ENCODE measurements around the gene G3BP2.

Gene G3BP2

GRCh38 chr4:75637176-75637575, 36.0 kb downstream of the G3BP2 start:
- DNase-seq (ENCODE audit: extremely low spot score) = no peak
- CTCF ChIA-PET = no interaction called here
- no peak for TF ChIP-seq FOXA1 (IDR thresholded peaks at IDR 0.05)
- TF ChIP-seq L3MBTL2 (conservative IDR thresholded peaks at IDR 0.05) = no peak
- no peak for TF ChIP-seq BHLHE40 (IDR thresholded peaks at IDR 0.05; ENCODE audit: borderline replicate concordance)
- TF ChIP-seq FOXK2 (IDR thresholded peaks at IDR 0.05) = no peak
- TF ChIP-seq CTBP1 (IDR thresholded peaks at IDR 0.05; ENCODE audit: borderline replicate concordance) = no peak
- no peak for TF ChIP-seq NFRKB (IDR thresholded peaks at IDR 0.05)
- POLR2A ChIA-PET = no interaction called here

DNA sequence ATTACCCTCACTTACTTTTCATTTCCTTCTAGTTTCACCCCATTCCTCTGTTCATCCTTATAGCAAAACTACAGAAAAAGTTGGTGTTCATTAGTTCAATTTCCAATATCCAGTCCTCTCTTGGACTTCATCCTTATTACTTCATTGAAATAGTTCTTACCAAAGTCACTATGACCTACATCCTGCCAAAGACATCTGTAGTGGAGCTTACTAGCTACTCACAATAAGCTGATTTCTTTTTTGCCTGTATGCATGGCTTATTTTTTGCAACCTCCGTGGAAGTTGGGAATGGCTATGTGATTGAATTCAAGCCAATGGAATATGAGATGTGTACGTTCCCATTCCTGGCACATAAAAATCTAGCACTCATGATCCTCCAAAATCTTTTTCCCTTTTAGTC, 38.3 kb downstream of the G3BP2 start:
- ChIA-PET CTCF (no interaction called here), POLR2A (no interaction called here)
- TF ChIP-seq FOXK2 (IDR thresholded peaks at IDR 0.05) (no peak), LEF1 (IDR thresholded peaks at IDR 0.05; ENCODE audit: borderline replicate concordance) (no peak), HDGF (IDR thresholded peaks at IDR 0.05; ENCODE audit: borderline replicate concordance) (no peak), SUZ12 (IDR thresholded peaks at IDR 0.05) (no peak), SP1 (IDR thresholded peaks at IDR 0.05) (no peak), CTBP1 (IDR thresholded peaks at IDR 0.05; ENCODE audit: borderline replicate concordance) (no peak), L3MBTL2 (conservative IDR thresholded peaks at IDR 0.05) (no peak), TARDBP (IDR thresholded peaks at IDR 0.05) (no peak), PKNOX1 (IDR thresholded peaks at IDR 0.05) (no peak), FOXM1 (IDR thresholded peaks at IDR 0.05; ENCODE audit: borderline replicate concordance) (no peak), NFRKB (IDR thresholded peaks at IDR 0.05) (no peak), BHLHE40 (IDR thresholded peaks at IDR 0.05; ENCODE audit: borderline replicate concordance) (no peak), ARNT (IDR thresholded peaks at IDR 0.05) (no peak), FOXA1 (IDR thresholded peaks at IDR 0.05) (no peak), ZNF384 (IDR thresholded peaks at IDR 0.05) (no peak), ELF4 (IDR thresholded peaks at IDR 0.05) (no peak)
- no peak for DNase-seq (ENCODE audit: extremely low spot score)

GRCh38 chr4:75634281-75634680, 38.9 kb downstream of the G3BP2 start:
- no peak for DNase-seq (ENCODE audit: extremely low spot score)
- POLR2A ChIA-PET = no interaction called here
- CTCF ChIA-PET = no interaction called here
- TF ChIP-seq SP1 (IDR thresholded peaks at IDR 0.05) = no peak
- no peak for TF ChIP-seq TARDBP (IDR thresholded peaks at IDR 0.05)
- TF ChIP-seq LEF1 (IDR thresholded peaks at IDR 0.05; ENCODE audit: borderline replicate concordance) = no peak
- no peak for TF ChIP-seq BHLHE40 (IDR thresholded peaks at IDR 0.05; ENCODE audit: borderline replicate concordance)
- no peak for TF ChIP-seq HDGF (IDR thresholded peaks at IDR 0.05; ENCODE audit: borderline replicate concordance)
- TF ChIP-seq ZNF384 (IDR thresholded peaks at IDR 0.05) = no peak
- TF ChIP-seq SUZ12 (IDR thresholded peaks at IDR 0.05) = no peak
- no peak for TF ChIP-seq NFRKB (IDR thresholded peaks at IDR 0.05)
- no peak for TF ChIP-seq L3MBTL2 (conservative IDR thresholded peaks at IDR 0.05)
- TF ChIP-seq ELF4 (IDR thresholded peaks at IDR 0.05) = no peak
- no peak for TF ChIP-seq ARNT (IDR thresholded peaks at IDR 0.05)
- TF ChIP-seq PKNOX1 (IDR thresholded peaks at IDR 0.05) = no peak
- TF ChIP-seq CTBP1 (IDR thresholded peaks at IDR 0.05; ENCODE audit: borderline replicate concordance) = no peak

GRCh38 chr4:75633846-75634245, 39.4 kb downstream of the G3BP2 start:
- DNase-seq (ENCODE audit: extremely low spot score) = no peak
- CTCF ChIA-PET = no interaction called here
- POLR2A ChIA-PET = no interaction called here
- TF ChIP-seq NFRKB (IDR thresholded peaks at IDR 0.05) = no peak
- TF ChIP-seq PKNOX1 (IDR thresholded peaks at IDR 0.05) = no peak
- TF ChIP-seq SP1 (IDR thresholded peaks at IDR 0.05) = no peak
- TF ChIP-seq FOXA1 (IDR thresholded peaks at IDR 0.05) = no peak
- TF ChIP-seq CTBP1 (IDR thresholded peaks at IDR 0.05; ENCODE audit: borderline replicate concordance) = no peak
- TF ChIP-seq L3MBTL2 (conservative IDR thresholded peaks at IDR 0.05) = no peak
- TF ChIP-seq ELF4 (IDR thresholded peaks at IDR 0.05) = no peak
- TF ChIP-seq FOXK2 (IDR thresholded peaks at IDR 0.05) = no peak
- TF ChIP-seq LEF1 (IDR thresholded peaks at IDR 0.05; ENCODE audit: borderline replicate concordance) = no peak
- no peak for TF ChIP-seq FOXM1 (IDR thresholded peaks at IDR 0.05; ENCODE audit: borderline replicate concordance)
- no peak for TF ChIP-seq HDGF (IDR thresholded peaks at IDR 0.05; ENCODE audit: borderline replicate concordance)
- TF ChIP-seq SUZ12 (IDR thresholded peaks at IDR 0.05) = no peak
- no peak for TF ChIP-seq ZNF384 (IDR thresholded peaks at IDR 0.05)
- TF ChIP-seq BHLHE40 (IDR thresholded peaks at IDR 0.05; ENCODE audit: borderline replicate concordance) = no peak
- TF ChIP-seq TARDBP (IDR thresholded peaks at IDR 0.05) = no peak
- no peak for TF ChIP-seq ARNT (IDR thresholded peaks at IDR 0.05)

GRCh38 chr4:75630937-75631329, 42.3 kb downstream of the G3BP2 start:
- POLR2A ChIA-PET = no interaction called here
- no peak for DNase-seq (ENCODE audit: extremely low spot score)

GRCh38 chr4:75630174-75630936, 42.9 kb downstream of the G3BP2 start, which contains the start of gene CDKL2:
Gene CDKL2, minus strand, starts transcription at chr4:75630528. Its CDS starts 4,540 bp downstream, at chr4:75625988.
- DNase-seq (ENCODE audit: extremely low spot score) = peak; percentile 92
- CTCF ChIA-PET = no interaction called here
- POLR2A ChIA-PET = no interaction called here
- TF ChIP-seq FOXA1 (IDR thresholded peaks at IDR 0.05) = no peak
- no peak for TF ChIP-seq NFRKB (IDR thresholded peaks at IDR 0.05)
- 0 out of 2 replicates have a peak, but pooled peaks have one; percentile 11 for TF ChIP-seq PKNOX1 (IDR thresholded peaks at IDR 0.05)
- TF ChIP-seq L3MBTL2 (conservative IDR thresholded peaks at IDR 0.05) = peak; percentile 90
- TF ChIP-seq SUZ12 (IDR thresholded peaks at IDR 0.05) = no peak
- TF ChIP-seq BHLHE40 (IDR thresholded peaks at IDR 0.05; ENCODE audit: borderline replicate concordance) = no peak

More at GRCh38 chr4:75630937-75631329, 42.3 kb downstream of the G3BP2 start:
- no peak for TF ChIP-seq ZNF384 (IDR thresholded peaks at IDR 0.05)
- no peak for TF ChIP-seq CTBP1 (IDR thresholded peaks at IDR 0.05; ENCODE audit: borderline replicate concordance)
- no peak for TF ChIP-seq FOXK2 (IDR thresholded peaks at IDR 0.05)
- TF ChIP-seq ARNT (IDR thresholded peaks at IDR 0.05) = no peak
- TF ChIP-seq FOXM1 (IDR thresholded peaks at IDR 0.05; ENCODE audit: borderline replicate concordance) = no peak
- no peak for TF ChIP-seq TARDBP (IDR thresholded peaks at IDR 0.05)
- TF ChIP-seq SUZ12 (IDR thresholded peaks at IDR 0.05) = no peak
- TF ChIP-seq L3MBTL2 (conservative IDR thresholded peaks at IDR 0.05) = no peak
- CTCF ChIA-PET = no interaction called here
